ENCODE results near the gene MIER2.

DNA sequence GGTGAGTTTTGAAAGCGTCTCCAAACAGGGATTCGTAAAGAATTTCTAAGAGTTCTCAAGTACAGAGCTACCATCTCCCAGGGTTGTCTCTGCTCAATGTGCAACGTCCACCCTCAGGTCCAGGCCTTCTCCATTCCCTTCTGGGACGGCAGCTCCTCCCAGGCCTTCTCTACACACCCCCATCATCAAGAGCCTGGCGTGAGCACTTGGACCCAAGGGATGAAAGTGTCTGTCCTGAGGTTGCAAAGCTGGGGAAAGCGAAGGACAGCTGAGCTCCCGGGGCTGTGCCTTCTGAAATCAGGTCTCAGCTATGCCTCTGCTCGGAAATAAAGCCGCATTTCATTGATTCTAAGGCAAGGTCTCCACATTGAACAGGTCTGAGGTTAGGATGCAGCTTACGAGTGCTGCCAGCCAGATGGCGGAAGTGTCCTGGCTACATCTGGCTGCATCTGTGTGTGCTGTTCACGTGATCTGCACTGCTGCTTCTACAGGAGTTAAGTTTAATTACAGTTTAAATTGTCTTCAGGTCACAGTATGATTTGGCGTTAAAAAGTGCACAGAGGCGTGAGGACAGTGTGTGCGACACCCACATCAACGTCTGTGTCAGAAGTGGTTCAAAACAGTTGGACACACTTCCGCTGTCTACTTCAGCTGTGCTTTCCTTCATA, 27.0 kb upstream of the MIER2 start:
- TF ChIP-seq, protein P1, sequence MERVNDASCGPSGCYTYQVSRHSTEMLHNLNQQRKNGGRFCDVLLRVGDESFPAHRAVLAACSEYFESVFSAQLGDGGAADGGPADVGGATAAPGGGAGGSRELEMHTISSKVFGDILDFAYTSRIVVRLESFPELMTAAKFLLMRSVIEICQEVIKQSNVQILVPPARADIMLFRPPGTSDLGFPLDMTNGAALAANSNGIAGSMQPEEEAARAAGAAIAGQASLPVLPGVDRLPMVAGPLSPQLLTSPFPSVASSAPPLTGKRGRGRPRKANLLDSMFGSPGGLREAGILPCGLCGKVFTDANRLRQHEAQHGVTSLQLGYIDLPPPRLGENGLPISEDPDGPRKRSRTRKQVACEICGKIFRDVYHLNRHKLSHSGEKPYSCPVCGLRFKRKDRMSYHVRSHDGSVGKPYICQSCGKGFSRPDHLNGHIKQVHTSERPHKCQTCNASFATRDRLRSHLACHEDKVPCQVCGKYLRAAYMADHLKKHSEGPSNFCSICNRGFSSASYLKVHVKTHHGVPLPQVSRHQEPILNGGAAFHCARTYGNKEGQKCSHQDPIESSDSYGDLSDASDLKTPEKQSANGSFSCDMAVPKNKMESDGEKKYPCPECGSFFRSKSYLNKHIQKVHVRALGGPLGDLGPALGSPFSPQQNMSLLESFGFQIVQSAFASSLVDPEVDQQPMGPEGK (CRISPR knock-in tag; IDR thresholded peaks at IDR 0.05; ENCODE audit: borderline replicate concordance) = no peak
- TF ChIP-seq TSHZ2 (CRISPR knock-in tag; IDR thresholded peaks at IDR 0.05) = no peak
- no peak for TF ChIP-seq ZFP3 (CRISPR knock-in tag; IDR thresholded peaks at IDR 0.05)
- TF ChIP-seq ARNTL (CRISPR knock-in tag; IDR thresholded peaks at IDR 0.05; ENCODE audit: borderline replicate concordance, low read depth) = no peak
- no peak for TF ChIP-seq ZNF8 (CRISPR knock-in tag; IDR thresholded peaks at IDR 0.05)
- TF ChIP-seq ESRRG (CRISPR knock-in tag; IDR thresholded peaks at IDR 0.05) = no peak
- TF ChIP-seq CREB5 (CRISPR knock-in tag; IDR thresholded peaks at IDR 0.05; ENCODE audit: low read depth) = no peak
- TF ChIP-seq SNAI2 (CRISPR knock-in tag; IDR thresholded peaks at IDR 0.05) = no peak
- no peak for TF ChIP-seq CSDC2 (CRISPR knock-in tag; IDR thresholded peaks at IDR 0.05)
- TF ChIP-seq, protein P2, sequence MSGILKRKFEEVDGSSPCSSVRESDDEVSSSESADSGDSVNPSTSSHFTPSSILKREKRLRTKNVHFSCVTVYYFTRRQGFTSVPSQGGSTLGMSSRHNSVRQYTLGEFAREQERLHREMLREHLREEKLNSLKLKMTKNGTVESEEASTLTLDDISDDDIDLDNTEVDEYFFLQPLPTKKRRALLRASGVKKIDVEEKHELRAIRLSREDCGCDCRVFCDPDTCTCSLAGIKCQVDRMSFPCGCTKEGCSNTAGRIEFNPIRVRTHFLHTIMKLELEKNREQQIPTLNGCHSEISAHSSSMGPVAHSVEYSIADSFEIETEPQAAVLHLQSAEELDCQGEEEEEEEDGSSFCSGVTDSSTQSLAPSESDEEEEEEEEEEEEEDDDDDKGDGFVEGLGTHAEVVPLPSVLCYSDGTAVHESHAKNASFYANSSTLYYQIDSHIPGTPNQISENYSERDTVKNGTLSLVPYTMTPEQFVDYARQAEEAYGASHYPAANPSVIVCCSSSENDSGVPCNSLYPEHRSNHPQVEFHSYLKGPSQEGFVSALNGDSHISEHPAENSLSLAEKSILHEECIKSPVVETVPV (CRISPR knock-in tag; IDR thresholded peaks at IDR 0.05) = no peak
- no peak for TF ChIP-seq ZC3H10 (CRISPR knock-in tag; IDR thresholded peaks at IDR 0.05)
- TF ChIP-seq, protein P3, sequence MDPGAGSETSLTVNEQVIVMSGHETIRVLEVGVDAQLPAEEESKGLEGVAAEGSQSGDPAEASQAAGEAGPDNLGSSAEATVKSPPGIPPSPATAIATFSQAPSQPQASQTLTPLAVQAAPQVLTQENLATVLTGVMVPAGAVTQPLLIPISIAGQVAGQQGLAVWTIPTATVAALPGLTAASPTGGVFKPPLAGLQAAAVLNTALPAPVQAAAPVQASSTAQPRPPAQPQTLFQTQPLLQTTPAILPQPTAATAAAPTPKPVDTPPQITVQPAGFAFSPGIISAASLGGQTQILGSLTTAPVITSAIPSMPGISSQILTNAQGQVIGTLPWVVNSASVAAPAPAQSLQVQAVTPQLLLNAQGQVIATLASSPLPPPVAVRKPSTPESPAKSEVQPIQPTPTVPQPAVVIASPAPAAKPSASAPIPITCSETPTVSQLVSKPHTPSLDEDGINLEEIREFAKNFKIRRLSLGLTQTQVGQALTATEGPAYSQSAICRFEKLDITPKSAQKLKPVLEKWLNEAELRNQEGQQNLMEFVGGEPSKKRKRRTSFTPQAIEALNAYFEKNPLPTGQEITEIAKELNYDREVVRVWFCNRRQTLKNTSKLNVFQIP (CRISPR knock-in tag; IDR thresholded peaks at IDR 0.05; ENCODE audit: borderline replicate concordance, low read depth) = no peak
- TF ChIP-seq GLIS3 (CRISPR knock-in tag; IDR thresholded peaks at IDR 0.05) = no peak
- no peak for TF ChIP-seq ZFP30 (CRISPR knock-in tag; IDR thresholded peaks at IDR 0.05)
